ENCODE data around the gene HYLS1.

The HYLS1 gene

DNA sequence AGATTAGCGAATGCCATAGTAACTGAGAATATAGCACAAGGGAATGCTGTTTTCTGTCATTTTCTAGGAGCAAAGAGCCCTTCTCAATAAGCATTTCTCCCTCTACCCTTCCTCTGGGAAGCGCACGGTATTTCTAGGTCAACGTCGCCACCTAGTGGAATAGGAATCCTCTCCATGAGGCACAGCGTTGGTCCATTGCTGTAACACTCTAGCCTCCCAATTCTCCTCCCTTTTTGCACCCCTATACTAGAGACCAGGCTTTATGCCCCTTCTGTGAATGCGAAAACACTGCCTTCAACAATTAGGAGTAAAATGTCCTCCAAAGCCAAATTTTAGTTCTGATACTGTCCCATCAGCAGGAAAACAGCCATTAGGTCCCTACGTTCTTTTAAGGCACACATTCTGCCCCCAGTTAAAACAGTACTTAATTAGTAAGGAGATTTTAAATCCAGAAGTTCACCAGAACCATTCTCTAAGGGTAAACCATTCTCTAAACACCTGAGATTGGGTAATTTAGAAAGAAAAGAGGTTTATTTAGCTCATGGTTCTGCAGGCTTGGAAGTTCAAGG is 12.8 kb upstream of the HYLS1 start:
- H3K4me3 ChIP-seq (ENCODE audit: low read depth in 1 of 2, low read length in 2 of 2), result peak overlapping the region in 1 of 2 donors; percentile 26
- H3K36me3 ChIP-seq (ENCODE audit: control insufficient read depth in 1 of 2, insufficient read depth in 2 of 2, low read length in 2 of 2), result no peaks in the 10 kb centered on the region
- no peaks in the 10 kb centered on the region for H3K4me1 ChIP-seq (ENCODE audit: control insufficient read depth in 1 of 2, insufficient read depth in 2 of 2, low read length in 2 of 2)
- no peaks in the 10 kb centered on the region for H3K27me3 ChIP-seq (ENCODE audit: low read depth, low read length)
- no peaks in the 10 kb centered on the region for H3K9me3 ChIP-seq (ENCODE audit: control insufficient read depth in 1 of 2, low read length in 2 of 2)
- H3K27ac ChIP-seq (ENCODE audit: low read length), result no peak overlapping the region

DNA sequence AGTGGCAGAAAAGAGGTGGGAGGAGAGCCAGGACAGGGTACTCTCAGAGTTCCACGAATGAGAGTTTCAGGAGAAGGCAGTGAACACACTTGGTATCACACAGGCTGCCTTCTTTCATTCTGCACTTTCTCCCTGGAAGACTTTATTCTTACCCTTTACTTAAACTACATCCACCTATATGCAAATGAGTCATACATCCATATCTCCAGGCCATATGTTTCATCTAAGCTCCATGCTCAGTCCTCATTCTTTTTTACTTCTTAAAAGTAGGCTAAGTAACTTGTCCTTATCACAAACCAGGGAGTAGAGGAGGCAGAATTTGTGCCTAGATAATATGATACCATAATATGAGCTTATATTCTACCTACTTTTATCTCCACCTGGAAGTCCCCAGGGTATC is 6.2 kb upstream of the HYLS1 start:
- Histone ChIP-seq H3K4me3 (ENCODE audit: low read depth in 1 of 2, low read length in 2 of 2) (no peak overlapping the region), H3K4me1 (ENCODE audit: control insufficient read depth in 1 of 2, insufficient read depth in 2 of 2, low read length in 2 of 2) (peaks cover 0 to under 1% of the 10 kb centered on the region in 2 donors), H3K9me3 (ENCODE audit: control insufficient read depth in 1 of 2, low read length in 2 of 2) (no peaks in the 10 kb centered on the region), H3K27me3 (ENCODE audit: low read depth, low read length) (no peaks in the 10 kb centered on the region), H3K27ac (ENCODE audit: low read length) (no peak overlapping the region), H3K36me3 (ENCODE audit: control insufficient read depth in 1 of 2, insufficient read depth in 2 of 2, low read length in 2 of 2) (no peaks in the 10 kb centered on the region)

DNA sequence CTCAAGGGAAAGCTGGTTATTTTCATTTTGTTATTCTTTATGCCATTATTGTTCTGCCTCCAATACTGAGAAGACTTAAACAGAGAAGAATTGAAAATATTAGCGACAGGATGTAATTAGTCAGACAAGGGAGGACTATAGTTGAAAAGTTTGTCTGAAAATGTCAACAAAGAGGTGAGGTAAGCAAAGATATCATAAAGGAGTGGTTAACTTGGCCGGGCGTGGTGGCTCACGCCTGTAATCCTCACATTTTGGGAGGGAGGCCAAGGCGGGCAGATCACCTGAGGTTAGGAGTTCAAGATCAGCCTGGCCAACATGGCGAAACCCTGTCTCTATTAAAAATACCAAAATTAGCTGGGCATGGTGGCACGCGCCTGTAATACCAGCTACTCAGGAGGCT is 4.1 kb upstream of the HYLS1 start:
- Histone ChIP-seq H3K27ac (ENCODE audit: low read length) (no peak overlapping the region), H3K27me3 (ENCODE audit: low read depth, low read length) (no peaks in the 10 kb centered on the region), H3K4me3 (ENCODE audit: low read depth in 1 of 2, low read length in 2 of 2) (no peak overlapping the region), H3K4me1 (ENCODE audit: control insufficient read depth in 1 of 2, insufficient read depth in 2 of 2, low read length in 2 of 2) (peaks cover 0 to 10% of the 10 kb centered on the region in 2 donors), H3K9me3 (ENCODE audit: control insufficient read depth in 1 of 2, low read length in 2 of 2) (no peaks in the 10 kb centered on the region), H3K36me3 (ENCODE audit: control insufficient read depth in 1 of 2, insufficient read depth in 2 of 2, low read length in 2 of 2) (peaks cover 0 to 4% of the 10 kb centered on the region in 2 donors)

DNA sequence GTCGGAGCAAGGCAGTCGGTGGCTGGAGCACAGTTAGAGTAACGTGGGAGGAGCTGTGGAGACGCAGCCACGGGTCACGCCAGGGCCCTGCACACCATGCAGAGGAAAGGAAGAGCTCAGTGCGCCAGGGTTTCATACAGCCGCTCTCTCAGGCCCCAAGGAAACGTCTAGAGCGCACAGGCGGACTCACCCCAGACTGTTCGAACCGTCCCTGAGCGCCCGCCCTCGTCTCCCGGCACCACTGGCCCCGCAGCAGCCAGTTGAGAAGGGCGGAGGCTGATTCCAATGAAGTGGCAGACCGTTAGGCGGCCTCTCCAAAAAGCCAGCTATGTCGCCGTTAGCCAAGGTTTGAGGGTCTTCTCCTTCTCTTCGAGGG is 483 bp upstream of the HYLS1 start:
- peak overlapping the region; percentile 83 to 97 for H3K4me3 ChIP-seq (ENCODE audit: low read depth in 1 of 2, low read length in 2 of 2)
- peaks cover 0 to 13% of the 10 kb centered on the region in 2 donors for H3K4me1 ChIP-seq (ENCODE audit: control insufficient read depth in 1 of 2, insufficient read depth in 2 of 2, low read length in 2 of 2)
- peaks cover 0 to 4% of the 10 kb centered on the region in 2 donors for H3K36me3 ChIP-seq (ENCODE audit: control insufficient read depth in 1 of 2, insufficient read depth in 2 of 2, low read length in 2 of 2)
- no peaks in the 10 kb centered on the region for H3K9me3 ChIP-seq (ENCODE audit: control insufficient read depth in 1 of 2, low read length in 2 of 2)
- no peak overlapping the region for H3K27ac ChIP-seq (ENCODE audit: low read length)
- H3K27me3 ChIP-seq (ENCODE audit: low read depth, low read length), result no peaks in the 10 kb centered on the region

DNA sequence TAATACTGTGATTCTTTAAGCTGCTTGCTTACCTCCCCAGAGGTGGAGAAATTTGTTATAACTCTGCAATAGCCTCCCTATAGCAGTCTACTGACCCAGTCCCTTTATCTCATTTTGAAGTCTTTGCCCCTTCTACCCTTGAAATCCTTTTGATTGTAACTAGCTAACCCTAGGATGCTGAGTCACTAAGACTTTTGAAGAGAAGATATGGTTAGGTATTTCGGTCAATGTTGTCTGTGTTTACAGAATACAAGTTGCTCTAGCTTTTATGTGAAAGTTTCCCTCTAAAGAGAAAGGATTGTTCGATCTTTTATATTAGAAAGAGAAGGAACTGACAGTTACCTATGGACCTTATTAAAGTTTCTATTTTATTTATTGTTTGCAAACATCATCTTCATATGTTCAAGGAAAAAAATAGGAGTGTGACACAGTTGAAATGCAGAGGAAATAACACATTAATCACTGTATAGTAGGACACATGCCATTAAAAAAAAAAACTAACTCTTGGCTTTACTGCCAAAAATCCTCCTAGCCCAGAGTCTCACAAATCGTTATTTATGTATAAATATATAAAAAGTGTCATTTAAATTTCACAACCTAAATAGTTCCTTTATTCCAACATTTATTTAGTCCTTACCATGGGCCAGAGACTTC is 3.1 kb downstream of the HYLS1 start:
- H3K4me1 ChIP-seq (ENCODE audit: control insufficient read depth in 1 of 2, insufficient read depth in 2 of 2, low read length in 2 of 2), result peaks cover 0 to 13% of the 10 kb centered on the region in 2 donors
- no peak overlapping the region for H3K4me3 ChIP-seq (ENCODE audit: low read depth in 1 of 2, low read length in 2 of 2)
- no peaks in the 10 kb centered on the region for H3K9me3 ChIP-seq (ENCODE audit: control insufficient read depth in 1 of 2, low read length in 2 of 2)
- H3K27me3 ChIP-seq (ENCODE audit: low read depth, low read length), result no peaks in the 10 kb centered on the region
- no peak overlapping the region for H3K27ac ChIP-seq (ENCODE audit: low read length)
- peaks cover 18 to 32% of the 10 kb centered on the region in 2 donors for H3K36me3 ChIP-seq (ENCODE audit: control insufficient read depth in 1 of 2, insufficient read depth in 2 of 2, low read length in 2 of 2)

DNA sequence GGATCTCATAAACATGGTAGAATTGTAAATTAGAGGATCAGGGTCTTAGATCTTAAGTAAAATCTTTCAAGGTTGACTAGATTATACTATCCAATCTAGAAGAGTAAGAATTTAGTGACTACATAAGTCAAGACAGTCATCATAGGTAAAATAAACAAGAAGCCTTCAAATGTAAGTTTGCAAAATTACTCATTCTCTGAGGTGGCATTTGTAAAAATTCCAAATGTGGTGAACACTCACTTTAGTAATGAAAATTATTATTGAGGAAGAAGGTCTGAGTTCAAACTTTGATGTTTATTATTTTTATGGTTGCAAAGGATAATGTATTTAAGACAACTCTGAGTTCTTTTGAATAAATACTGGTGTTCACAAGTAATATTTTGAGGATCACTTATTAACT is 4.6 kb downstream of the HYLS1 start:
- Histone ChIP-seq H3K27me3 (ENCODE audit: low read depth, low read length) (no peaks in the 10 kb centered on the region), H3K27ac (ENCODE audit: low read length) (no peak overlapping the region), H3K4me3 (ENCODE audit: low read depth in 1 of 2, low read length in 2 of 2) (no peak overlapping the region), H3K9me3 (ENCODE audit: control insufficient read depth in 1 of 2, low read length in 2 of 2) (no peaks in the 10 kb centered on the region), H3K4me1 (ENCODE audit: control insufficient read depth in 1 of 2, insufficient read depth in 2 of 2, low read length in 2 of 2) (peaks cover 0 to 6% of the 10 kb centered on the region in 2 donors), H3K36me3 (ENCODE audit: control insufficient read depth in 1 of 2, insufficient read depth in 2 of 2, low read length in 2 of 2) (peaks cover 21 to 33% of the 10 kb centered on the region in 2 donors)

DNA sequence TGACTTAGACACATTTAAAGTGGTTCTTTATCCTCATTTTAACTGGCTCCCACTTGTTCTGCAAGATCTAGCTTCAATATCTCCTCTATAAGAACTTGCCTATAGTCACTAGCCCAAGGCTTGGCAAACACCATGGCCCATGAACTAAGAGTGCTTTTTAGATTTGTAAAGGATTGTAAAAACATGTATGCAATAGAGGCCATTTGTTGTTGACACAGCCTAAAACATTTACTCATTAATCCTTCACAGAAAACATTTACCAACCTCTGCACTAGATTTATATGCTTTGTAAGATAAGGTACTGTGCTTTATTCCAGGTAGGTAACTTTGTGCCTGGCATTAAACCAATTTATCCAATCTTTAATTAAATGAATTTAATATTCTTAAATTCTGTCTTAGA is 5.5 kb downstream of the HYLS1 start:
- H3K27ac ChIP-seq (ENCODE audit: low read length), result no peak overlapping the region
- no peaks in the 10 kb centered on the region for H3K27me3 ChIP-seq (ENCODE audit: low read depth, low read length)
- H3K36me3 ChIP-seq (ENCODE audit: control insufficient read depth in 1 of 2, insufficient read depth in 2 of 2, low read length in 2 of 2), result peaks cover 21 to 30% of the 10 kb centered on the region in 2 donors
- no peak overlapping the region for H3K4me3 ChIP-seq (ENCODE audit: low read depth in 1 of 2, low read length in 2 of 2)
- no peaks in the 10 kb centered on the region for H3K9me3 ChIP-seq (ENCODE audit: control insufficient read depth in 1 of 2, low read length in 2 of 2)
- H3K4me1 ChIP-seq (ENCODE audit: control insufficient read depth in 1 of 2, insufficient read depth in 2 of 2, low read length in 2 of 2), result peaks cover 0 to 6% of the 10 kb centered on the region in 2 donors

DNA sequence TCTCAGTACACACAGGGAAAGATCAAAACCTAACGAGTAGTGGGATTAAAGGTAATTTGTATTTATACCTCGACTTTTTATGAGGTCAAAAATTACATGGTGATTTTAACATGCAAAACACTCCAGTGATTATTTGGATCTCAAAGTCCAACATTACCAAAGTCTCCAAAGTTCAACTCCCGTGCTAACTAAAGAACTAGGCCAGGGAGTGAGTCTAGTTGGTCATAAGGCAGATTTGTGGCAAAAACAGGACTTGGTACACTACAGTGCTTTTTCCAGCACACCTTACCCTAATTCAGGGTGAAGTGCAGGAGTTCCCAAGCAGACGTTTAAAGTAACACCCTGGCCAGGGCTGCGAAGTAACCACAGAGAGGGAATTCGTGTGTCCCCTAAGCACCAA is 14.4 kb downstream of the HYLS1 start:
- Histone ChIP-seq H3K27ac (ENCODE audit: low read length) (no peak overlapping the region), H3K4me1 (ENCODE audit: control insufficient read depth in 1 of 2, insufficient read depth in 2 of 2, low read length in 2 of 2) (peaks cover 4 to 16% of the 10 kb centered on the region in 2 donors), H3K4me3 (ENCODE audit: low read depth in 1 of 2, low read length in 2 of 2) (no peak overlapping the region), H3K36me3 (ENCODE audit: control insufficient read depth in 1 of 2, insufficient read depth in 2 of 2, low read length in 2 of 2) (peaks cover 12 to 14% of the 10 kb centered on the region in 2 donors), H3K9me3 (ENCODE audit: control insufficient read depth in 1 of 2, low read length in 2 of 2) (no peaks in the 10 kb centered on the region), H3K27me3 (ENCODE audit: low read depth, low read length) (peaks cover 6% of the 10 kb centered on the region)

DNA sequence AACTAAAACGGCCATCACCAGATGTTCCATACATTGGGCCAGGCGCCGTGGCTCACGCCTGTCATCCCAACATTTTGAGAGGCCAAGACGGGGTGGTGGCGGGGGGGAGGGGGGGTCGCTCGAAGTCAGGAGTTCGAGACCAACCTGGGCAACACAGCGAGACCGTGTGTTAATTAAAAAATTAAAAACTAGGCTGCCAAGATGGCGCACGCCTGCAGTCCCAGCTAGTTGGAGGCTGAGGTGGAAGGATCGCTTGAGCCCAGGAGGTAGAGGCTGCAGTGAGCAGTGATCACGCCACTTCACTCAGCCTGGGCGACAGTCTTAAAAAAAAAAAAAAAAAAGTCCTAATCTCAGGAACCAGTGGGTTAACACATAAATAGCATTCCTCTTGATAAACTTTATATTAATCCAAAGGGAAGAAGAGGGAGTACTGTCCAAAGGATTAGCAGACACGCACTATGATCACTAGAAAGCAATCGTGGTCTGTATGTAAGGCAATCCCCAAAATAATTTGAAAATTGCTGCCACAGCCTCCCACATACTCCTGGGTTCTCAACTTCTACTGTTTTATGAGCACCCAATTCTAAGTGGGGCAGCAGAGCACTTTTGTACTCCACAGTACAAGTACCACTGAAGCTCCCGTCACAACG is 14.9 kb downstream of the HYLS1 start:
- Histone ChIP-seq H3K4me3 (ENCODE audit: low read depth in 1 of 2, low read length in 2 of 2) (peak overlapping the region; percentile 71 to 92), H3K36me3 (ENCODE audit: control insufficient read depth in 1 of 2, insufficient read depth in 2 of 2, low read length in 2 of 2) (peaks cover 12 to 14% of the 10 kb centered on the region in 2 donors), H3K9me3 (ENCODE audit: control insufficient read depth in 1 of 2, low read length in 2 of 2) (no peaks in the 10 kb centered on the region), H3K27me3 (ENCODE audit: low read depth, low read length) (peaks cover 6% of the 10 kb centered on the region), H3K27ac (ENCODE audit: low read length) (peak overlapping the region; percentile 94), H3K4me1 (ENCODE audit: control insufficient read depth in 1 of 2, insufficient read depth in 2 of 2, low read length in 2 of 2) (peaks cover 4 to 16% of the 10 kb centered on the region in 2 donors)

DNA sequence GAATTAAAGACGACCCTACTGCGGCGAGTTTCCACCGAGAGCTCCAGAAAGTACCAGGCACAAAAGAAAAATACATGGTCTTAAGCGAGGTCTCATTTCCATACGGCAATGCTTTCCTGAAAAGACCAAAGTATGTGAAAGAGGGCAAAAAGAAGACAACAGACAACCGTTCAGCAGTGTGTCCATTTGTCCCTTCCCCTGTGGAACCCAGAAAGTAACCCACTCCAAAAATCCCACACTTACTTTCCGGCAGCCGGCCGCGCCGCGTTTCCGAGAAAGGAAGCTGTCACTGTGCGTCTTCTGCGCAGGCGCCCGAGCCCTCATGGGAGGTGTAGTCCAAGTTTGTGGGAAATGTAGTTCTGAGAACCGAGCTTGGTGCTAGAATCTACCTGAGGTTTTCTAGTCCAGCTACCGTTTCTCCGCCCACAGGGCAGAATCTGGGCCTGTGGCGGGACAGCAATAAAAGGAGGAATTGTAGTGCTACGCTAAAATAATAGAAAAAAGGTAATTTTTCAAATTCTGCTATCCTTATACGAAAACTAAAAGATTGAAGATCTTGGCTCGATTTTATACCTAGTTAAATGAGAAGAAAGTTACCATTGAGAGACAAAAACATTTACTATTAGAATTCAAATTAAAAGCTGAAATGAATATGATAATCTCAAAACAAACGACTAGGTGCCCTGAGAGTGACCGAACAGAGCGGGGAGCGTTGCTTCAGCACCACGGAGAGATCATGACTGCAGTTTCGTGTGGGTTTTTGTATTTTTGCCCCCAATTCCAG is 15.7 kb downstream of the HYLS1 start, which contains the start of gene PUS3:
Gene PUS3 (minus strand): TSS at position 280 of the 784 bp plus-strand sequence. CDS start 6,922 bp downstream, outside the sequence.
- Histone ChIP-seq H3K27ac (ENCODE audit: low read length) (peak within 1 kb of the TSS; percentile 94), H3K4me1 (ENCODE audit: control insufficient read depth in 1 of 2, insufficient read depth in 2 of 2, low read length in 2 of 2) (peaks cover 4 to 16% of the 10 kb centered on the region in 2 donors)

More for the DNA sequence above, 15.7 kb downstream of the HYLS1 start, which contains the start of gene PUS3:
- Histone ChIP-seq H3K9me3 (ENCODE audit: control insufficient read depth in 1 of 2, low read length in 2 of 2) (no peaks in the 10 kb centered on the region), H3K36me3 (ENCODE audit: control insufficient read depth in 1 of 2, insufficient read depth in 2 of 2, low read length in 2 of 2) (peaks cover 12 to 14% of the 10 kb centered on the region in 2 donors), H3K27me3 (ENCODE audit: low read depth, low read length) (peaks cover 6% of the 10 kb centered on the region), H3K4me3 (ENCODE audit: low read depth in 1 of 2, low read length in 2 of 2) (peak within 1 kb of the TSS; percentile 71 to 92)

Measured in muscle layer of duodenum (tissue), 2 donors.